Mucosa of descending colon (tissue), 3 donors: ENCODE results near the gene ARSA. TPM values are rescaled to one million over a fixed set of nuclear protein-coding genes. Genes with fewer than 3 reads are reported as not detected.

Experiments
- ATAC-seq: fragments of 200-7000 bp; cut with Tn5 transposase; one replicate; pipeline ENCODE4 v1.9.1; 2020; ENCODE audit warnings: mild to moderate bottlenecking, moderate library complexity
- DNase-seq, 3 donors: peaks; one replicate each; pipeline ENCODE4 v3.0.0-alpha.2; 2020
- H3K36me3 ChIP-seq: fragments of 200-600 bp; one replicate; pipeline ENCODE4 v1.8.0; 2021; ENCODE audit warnings: low read depth, mild to moderate bottlenecking
- H3K4me1 ChIP-seq: fragments of 200-600 bp; one replicate; pipeline ENCODE4 v1.8.0; 2021; ENCODE audit warnings: low read depth, mild to moderate bottlenecking
- H3K4me3 ChIP-seq: fragments of 200-600 bp; one replicate; pipeline ENCODE4 v1.8.0; 2021; ENCODE audit warnings: mild to moderate bottlenecking
- H3K9me3 ChIP-seq: fragments of 200-600 bp; one replicate; pipeline ENCODE4 v1.8.0; 2021; ENCODE audit warnings: mild to moderate bottlenecking
- intact Hi-C, 2 donors: fragments of 100-400 bp; cut with DNase I in 1 of 2; cut with micrococcal nuclease in 1 of 2; formaldehyde crosslinking; loops; one replicate each; pipeline versions ENCODE4 v1.11.0 to v1.11.1; 2022; cut with DNase I, micrococcal nuclease
- total RNA-seq, 3 donors: library from RNA; stranded (reverse); fragmentation: NEBNext Ultra II Directional in 2 of 3; extraction: Animal tissue kit (Norgen Biotek cat#: 25700) in 2 of 3; gene quantifications; one replicate each; pipeline versions ENCODE4 v1.2.1 to v1.2.4, GENCODE V29; 2021 to 2023
- TF ChIP-seq, protein P1 (sequence below): fragments of 200-600 bp; IDR thresholded peaks from one replicate; pipeline ENCODE4 v1.8.0; 2022; ENCODE audit warnings: antibody characterized with exemption, mild to moderate bottlenecking
- donor health status: DM: no; HTN: no; CAD: no; lungs with moderate emphysema.
- donor health status: DM: no; HTN: no; CAD: no.
- donor health status: DM: no; HTN: yes; CAD: no.

ARSA gene
- total RNA-seq, 3 donors from 2014 or later, result 64.6 to 87.9 (median 82.2) TPM

GRCh38 chr22:50585781-50586180 is 42.2 kb downstream of the ARSA start:
- Histone ChIP-seq H3K36me3 (no peaks in the 10 kb centered on the region), H3K9me3 (no peaks in the 10 kb centered on the region), H3K4me1 (peaks cover 10% of the 10 kb centered on the region), H3K4me3 (no peak overlapping the region)
- ATAC-seq (no peak), DNase-seq (peak in 1 of 3 donors; percentile 4)
- intact Hi-C loops, result no loop called here
- TF ChIP-seq, protein P1, sequence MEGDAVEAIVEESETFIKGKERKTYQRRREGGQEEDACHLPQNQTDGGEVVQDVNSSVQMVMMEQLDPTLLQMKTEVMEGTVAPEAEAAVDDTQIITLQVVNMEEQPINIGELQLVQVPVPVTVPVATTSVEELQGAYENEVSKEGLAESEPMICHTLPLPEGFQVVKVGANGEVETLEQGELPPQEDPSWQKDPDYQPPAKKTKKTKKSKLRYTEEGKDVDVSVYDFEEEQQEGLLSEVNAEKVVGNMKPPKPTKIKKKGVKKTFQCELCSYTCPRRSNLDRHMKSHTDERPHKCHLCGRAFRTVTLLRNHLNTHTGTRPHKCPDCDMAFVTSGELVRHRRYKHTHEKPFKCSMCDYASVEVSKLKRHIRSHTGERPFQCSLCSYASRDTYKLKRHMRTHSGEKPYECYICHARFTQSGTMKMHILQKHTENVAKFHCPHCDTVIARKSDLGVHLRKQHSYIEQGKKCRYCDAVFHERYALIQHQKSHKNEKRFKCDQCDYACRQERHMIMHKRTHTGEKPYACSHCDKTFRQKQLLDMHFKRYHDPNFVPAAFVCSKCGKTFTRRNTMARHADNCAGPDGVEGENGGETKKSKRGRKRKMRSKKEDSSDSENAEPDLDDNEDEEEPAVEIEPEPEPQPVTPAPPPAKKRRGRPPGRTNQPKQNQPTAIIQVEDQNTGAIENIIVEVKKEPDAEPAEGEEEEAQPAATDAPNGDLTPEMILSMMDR, result no peak

GRCh38 chr22:50585238-50585637 is 42.7 kb downstream of the ARSA start:
- intact Hi-C loops, result no loop called here
- no peak for DNase-seq
- Histone ChIP-seq H3K4me3 (no peak overlapping the region), H3K36me3 (no peaks in the 10 kb centered on the region), H3K9me3 (no peaks in the 10 kb centered on the region), H3K4me1 (peaks cover 10% of the 10 kb centered on the region)
- TF ChIP-seq, protein P1, result no peak
- ATAC-seq, result no peak

DNA sequence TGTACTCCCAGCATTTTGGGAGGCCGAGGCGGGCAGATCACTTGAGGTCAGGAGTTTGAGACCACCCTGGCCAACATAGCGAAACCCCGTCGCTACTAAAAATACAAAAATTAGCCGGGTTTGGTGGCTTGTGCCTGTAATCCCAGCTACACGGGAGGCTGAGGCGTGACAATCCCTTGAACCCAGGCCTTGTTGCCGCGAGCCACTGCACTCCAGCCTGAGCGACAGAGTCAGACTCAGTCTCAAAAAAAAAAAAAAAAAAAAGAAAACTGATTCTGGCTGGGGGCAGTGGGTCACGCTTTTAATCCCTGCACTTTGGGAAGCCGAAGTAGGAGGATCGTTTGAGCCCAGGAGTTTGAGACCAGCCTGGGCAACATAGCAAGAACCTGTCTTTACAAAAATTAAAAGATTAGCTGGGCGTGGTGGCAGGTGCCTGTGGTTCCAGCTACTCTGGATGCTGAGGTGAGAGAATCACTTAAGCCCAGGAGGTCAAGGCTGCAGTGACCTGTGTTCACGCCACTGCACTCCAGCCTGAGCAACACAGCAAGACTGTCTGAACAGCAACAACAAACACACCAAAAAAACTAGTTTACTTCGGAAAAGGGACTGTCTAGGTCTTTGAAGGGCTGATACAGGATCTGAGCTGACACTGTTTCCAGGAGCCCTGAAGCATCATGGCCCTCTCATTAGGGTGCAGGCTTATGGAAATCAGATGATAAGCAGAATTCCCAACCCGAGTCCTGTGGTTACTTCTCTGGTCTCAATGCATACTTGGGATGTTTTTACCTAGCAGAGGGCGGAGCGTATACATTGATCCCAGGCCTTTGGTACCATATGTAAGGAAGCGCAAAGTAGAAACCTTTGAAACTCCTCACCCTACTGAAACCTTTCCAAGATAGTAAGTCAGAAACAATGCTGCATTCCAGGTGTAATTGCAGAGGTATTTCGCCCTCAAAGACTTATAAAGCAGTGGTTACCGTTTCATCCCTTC is 43.6 kb downstream of the ARSA start:
- Histone ChIP-seq H3K36me3 (no peaks in the 10 kb centered on the region), H3K9me3 (no peaks in the 10 kb centered on the region), H3K4me1 (peaks cover 10% of the 10 kb centered on the region), H3K4me3 (no peak overlapping the region)
- TF ChIP-seq, protein P1, result no peak
- DNase-seq (no peak), ATAC-seq (no peak)
- intact Hi-C loops, result no loop called here

DNA sequence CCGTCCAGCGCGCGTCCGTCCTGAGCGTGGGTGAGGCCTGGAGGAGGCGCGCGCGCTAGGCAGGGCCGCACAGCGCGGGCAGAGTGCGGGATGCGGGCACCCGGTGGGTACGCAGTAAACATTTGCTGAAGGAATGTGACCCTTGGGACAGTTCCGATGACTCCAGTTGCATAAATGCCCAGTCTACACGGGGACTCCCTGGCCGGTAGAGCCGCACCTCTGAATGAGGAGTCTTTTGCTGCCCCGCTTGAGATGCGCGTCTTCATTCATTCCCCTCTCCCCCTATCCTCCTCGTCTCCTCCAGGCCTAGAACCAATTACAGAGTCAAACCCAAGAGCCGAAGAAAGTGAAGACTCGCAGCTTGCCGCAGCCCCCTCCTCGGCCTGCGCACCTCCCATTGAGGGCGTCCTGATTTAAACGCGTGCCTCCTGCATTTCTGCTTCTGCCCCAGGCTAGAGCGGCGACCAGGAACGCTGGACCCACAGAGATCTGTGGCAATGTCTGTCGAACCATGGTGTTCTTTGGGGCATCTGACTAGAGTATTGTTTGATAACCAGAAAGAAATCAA is 44.6 kb downstream of the ARSA start:
- peak; percentile 41 for ATAC-seq
- no peak for DNase-seq

DNA sequence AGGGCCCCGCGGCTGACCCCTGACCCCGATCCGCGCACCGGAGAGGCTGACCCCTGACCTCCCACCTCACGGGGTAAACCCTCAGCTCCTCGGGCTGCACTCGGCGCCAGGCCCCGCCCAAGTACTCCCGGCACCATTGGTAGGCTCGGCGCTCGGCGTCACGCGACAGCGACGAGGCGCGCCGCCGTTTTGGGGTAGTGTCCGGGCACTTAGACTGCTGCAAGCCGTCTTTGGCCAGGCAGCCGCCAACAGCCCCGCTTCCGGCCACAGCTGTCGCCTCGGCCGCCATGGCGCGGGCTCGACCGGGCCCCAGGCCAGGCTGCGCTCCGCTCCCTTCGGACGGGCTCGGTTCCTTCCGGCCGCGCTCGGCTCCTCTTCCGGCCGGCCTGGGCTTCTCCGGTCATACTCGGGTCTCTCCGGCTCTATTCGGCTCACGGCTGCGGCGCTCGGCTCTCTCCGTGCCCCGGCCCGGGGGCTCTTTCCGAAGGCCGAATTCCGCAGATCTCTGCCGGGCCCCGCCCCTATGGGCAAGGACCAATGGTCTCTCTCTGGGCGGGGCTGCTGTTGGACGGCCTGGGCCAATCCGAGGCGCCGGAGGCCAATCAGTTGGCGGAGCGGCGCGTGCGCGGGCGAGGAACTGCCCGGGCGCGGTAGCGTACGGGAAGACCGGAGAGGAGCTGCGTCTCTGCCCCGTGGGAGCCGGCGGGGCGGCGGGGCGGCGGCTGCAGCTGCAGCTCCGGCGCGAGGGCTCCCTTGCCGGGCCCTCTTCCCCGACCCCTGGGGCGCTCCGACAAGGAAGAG is 45.3 kb downstream of the ARSA start, which contains the start of gene CHKB:
Gene CHKB, minus strand, starts transcription at position 357 of the 801 bp plus-strand sequence. Its CDS starts 68 bp downstream, at position 289.
- Histone ChIP-seq H3K4me3 (peak within 1 kb of the TSS; percentile 74), H3K9me3 (no peaks in the 10 kb centered on the region), H3K4me1 (peaks cover 12% of the 10 kb centered on the region), H3K36me3 (no peaks in the 10 kb centered on the region)
- TF ChIP-seq, protein P1, result no peak
- intact Hi-C loops, result no loop called here
- ATAC-seq, result peak; percentile 95
- DNase-seq, result peak; percentile 98 to 99 (median 99)

More for the DNA sequence above, 44.6 kb downstream of the ARSA start:
- peaks cover 12% of the 10 kb centered on the region for H3K4me1 ChIP-seq
- H3K36me3 ChIP-seq, result no peaks in the 10 kb centered on the region
- intact Hi-C loops, result no loop called here
- H3K4me3 ChIP-seq, result peak overlapping the region; percentile 74
- H3K9me3 ChIP-seq, result no peaks in the 10 kb centered on the region
- TF ChIP-seq, protein P1, result no peak
